SK-N-SH (cell line): ENCODE results near the gene FAM110A. TPM values are rescaled to one million over a fixed set of nuclear protein-coding genes. Genes with fewer than 3 reads are reported as not detected.

Experiments used
- CTCF ChIA-PET: fragments of 300-600, 350-600 bp; formaldehyde crosslinking; extraction: SDS; loops from one replicate; lab custom pipeline; 2021; lab: Yijun Ruan, JAX
- POLR2A ChIA-PET: fragments of 350-600 bp; sonication (Branson Sonifier 250); formaldehyde crosslinking; extraction: SDS; loops from one replicate; lab custom pipeline; 2020; ENCODE audit warnings: antibody characterized with exemption, inconsistent platforms; lab: Yijun Ruan, JAX
- DNase-seq: peaks from one replicate; pipeline ENCODE4 v3.0.0; 2012
- H2AFZ ChIP-seq: fragments of 200-600 bp; sonication (generic); 2 replicates; pipeline ENCODE4 v1.8.1; 2016; ENCODE audit warnings: antibody characterized with exemption, mild to moderate bottlenecking, low read depth
- H3F3A ChIP-seq: fragments of 200-600 bp; sonication (generic); replicated peaks from 2 replicates; pipeline ENCODE3; 2016; ENCODE audit warnings: antibody characterized with exemption, mild to moderate bottlenecking; ENCODE audit not compliant: insufficient read depth
- H3K27ac ChIP-seq, 2 experiments: fragments of 200-500 bp in 1 of 2; fragments of 200-600 bp in 1 of 2; sonication (Bioruptor generic) in 1 of 2; sonication (generic), shearing (Covaris generic) in 1 of 2; 2 replicates each; pipeline versions ENCODE4 v1.5.1 to v1.6.1; 2014 to 2016; ENCODE audit warnings: low read depth in 2 of 2, inconsistent platforms in 1 of 2, low read length in 1 of 2, mild to moderate bottlenecking in 1 of 2, mixed read lengths in 1 of 2
- H3K27me3 ChIP-seq: fragments of 200-600 bp; sonication (generic), shearing (Covaris generic); 2 replicates; pipeline ENCODE4 v1.6.1; 2016; ENCODE audit warnings: mixed run types; ENCODE audit not compliant: insufficient read depth
- H3K36me3 ChIP-seq, 2 experiments: fragments of 200-500 bp in 1 of 2; fragments of 200-600 bp in 1 of 2; sonication (Bioruptor generic) in 1 of 2; sonication (generic) in 1 of 2; replicated peaks in 1 of 2; 2 replicates each; pipeline versions ENCODE3 to v1.5.1; 2014 to 2016; ENCODE audit warnings: low read length in 1 of 2, mild to moderate bottlenecking in 1 of 2; ENCODE audit not compliant: insufficient read depth in 2 of 2, control insufficient read depth in 1 of 2
- H3K4me1 ChIP-seq, 2 experiments: fragments of 200-500 bp in 1 of 2; fragments of 200-600 bp in 1 of 2; sonication (Bioruptor generic) in 1 of 2; sonication (generic), shearing (Covaris generic) in 1 of 2; 2 replicates each; pipeline versions ENCODE4 v1.5.1 to v1.6.1; 2014 to 2016; ENCODE audit warnings: low read depth in 1 of 2, low read length in 1 of 2, mixed run types in 1 of 2; ENCODE audit not compliant: insufficient read depth in 2 of 2, control insufficient read depth in 1 of 2
- H3K4me2 ChIP-seq: fragments of 200-600 bp; sonication (generic), shearing (Covaris generic); 2 replicates; pipeline ENCODE4 v1.6.1; 2017; ENCODE audit warnings: mixed run types
- H3K4me3 ChIP-seq, 2 experiments: fragments of 200-500 bp in 1 of 2; fragments of 200-600 bp in 1 of 2; sonication (Bioruptor generic) in 1 of 2; sonication (generic), shearing (Covaris generic) in 1 of 2; 2 replicates each; pipeline versions ENCODE4 v1.5.1 to v1.8.1; 2014 to 2016; ENCODE audit warnings: low read depth in 2 of 2, inconsistent platforms in 1 of 2, low read length in 1 of 2, mild to moderate bottlenecking in 1 of 2, mixed read lengths in 1 of 2, moderate library complexity in 1 of 2
- H3K79me2 ChIP-seq: fragments of 200-600 bp; sonication (generic); 2 replicates; pipeline ENCODE4 v1.8.1; 2017; ENCODE audit warnings: mild to moderate bottlenecking; ENCODE audit not compliant: insufficient read depth
- H3K9ac ChIP-seq: fragments of 200-600 bp; sonication (generic); 2 replicates; pipeline ENCODE4 v1.6.1; 2017; ENCODE audit warnings: mixed run types
- H3K9me2 ChIP-seq: fragments of 200-600 bp; sonication (generic); 2 replicates; pipeline ENCODE4 v1.6.1; 2017; ENCODE audit warnings: mixed run types
- H3K9me3 ChIP-seq: fragments of 200-600 bp; sonication (generic); 2 replicates; pipeline ENCODE4 v1.6.1; 2017; ENCODE audit warnings: mixed run types, mild to moderate bottlenecking, moderate library complexity
- H4K20me1 ChIP-seq: fragments of 200-600 bp; sonication (generic); 2 replicates; pipeline ENCODE4 v1.6.1; 2017; ENCODE audit warnings: mild to moderate bottlenecking, mixed run types; ENCODE audit not compliant: insufficient read depth
- CHD2 ChIP-seq: fragments of 150-350 bp; IDR thresholded peaks from 2 replicates; pipeline ENCODE4 v1.6.1; 2018; ENCODE audit warnings: low read length; ENCODE audit not compliant: partially characterized antibody
- EZH2phosphoT487 ChIP-seq: fragments of 200-600 bp; sonication (generic); IDR thresholded peaks from 2 replicates; pipeline ENCODE4 v1.6.1; 2017; ENCODE audit warnings: low read depth, mixed run types, mild to moderate bottlenecking, antibody characterized with exemption, moderate library complexity, borderline replicate concordance
- FOSL2 ChIP-seq: IDR thresholded peaks from 2 replicates; pipeline ENCODE4 v1.4.0; 2012; ENCODE audit warnings: low read depth, mild to moderate bottlenecking, moderate library complexity, borderline replicate concordance
- FOXM1 ChIP-seq: IDR thresholded peaks from 2 replicates; pipeline ENCODE4 v1.4.0; 2012; ENCODE audit warnings: low read depth, mild to moderate bottlenecking
- JUND ChIP-seq: IDR thresholded peaks from 2 replicates; pipeline ENCODE4 v1.4.0; 2012
- MEF2A ChIP-seq: IDR thresholded peaks from 2 replicates; pipeline ENCODE4 v1.4.0; 2012; ENCODE audit warnings: low read depth, borderline replicate concordance
- NFIC ChIP-seq: IDR thresholded peaks from 2 replicates; pipeline ENCODE4 v1.4.0; 2012; ENCODE audit warnings: borderline replicate concordance
- POLR2AphosphoS5 ChIP-seq: IDR thresholded peaks from 2 replicates; pipeline ENCODE4 v1.6.1; 2012; ENCODE audit warnings: low read depth, low read length
- RAD21 ChIP-seq: IDR thresholded peaks from 2 replicates; pipeline ENCODE4 v1.6.1; 2012; ENCODE audit warnings: mild to moderate bottlenecking, low read length
- RFX5 ChIP-seq: IDR thresholded peaks from 2 replicates; pipeline ENCODE4 v1.6.1; 2012; ENCODE audit warnings: mild to moderate bottlenecking, improper control_type of control experiment, low read length
- TCF12 ChIP-seq: IDR thresholded peaks from 2 replicates; pipeline ENCODE4 v1.4.0; 2012
- TEAD4 ChIP-seq: IDR thresholded peaks from 2 replicates; pipeline ENCODE4 v1.4.0; 2012; ENCODE audit warnings: mild to moderate bottlenecking, borderline replicate concordance; ENCODE audit not compliant: insufficient read depth
- USF1 ChIP-seq: IDR thresholded peaks from 2 replicates; pipeline ENCODE4 v1.4.0; 2012; ENCODE audit warnings: low read depth, borderline replicate concordance
- YY1 ChIP-seq: IDR thresholded peaks from 2 replicates; pipeline ENCODE4 v1.4.0; 2012; ENCODE audit warnings: low read depth, mild to moderate bottlenecking
- WGBS: methylation state at CpG from one replicate; pipeline ENCODE4 v1.1.6; 2017; ENCODE audit warnings: low lambda C conversion rate; 5-methylcytosine and 5-hydroxymethylcytosine counted together
- polyA plus RNA-seq, 3 experiments: library from polyadenylated mRNA; depleted of rRNA; stranded (reverse); fragments of >200 nt; gene quantifications; 2 replicates each; pipeline ENCODE4 v1.2.3, GENCODE V29; 2012
- TF ChIP-seq, protein P1 (sequence below): IDR thresholded peaks from 2 replicates; pipeline ENCODE4 v1.4.0; 2012; ENCODE audit warnings: low read depth
- TF ChIP-seq, protein P2 (sequence below): IDR thresholded peaks from 2 replicates; pipeline ENCODE4; 2012
- TF ChIP-seq, protein P3 (sequence below): IDR thresholded peaks from 2 replicates; pipeline ENCODE4 v1.6.1; 2012; ENCODE audit warnings: mild to moderate bottlenecking, low read depth, low read length, moderate library complexity

Gene FAM110A
- polyA plus RNA-seq, 1 of the 3 experiments (the other 2 are of a cell fraction): 3.8 TPM

GRCh38 chr20:855466-856360, 22.2 kb downstream of the FAM110A start:
- peak overlapping the region; percentile 15; the same call in 1 of the 2 replicates for H2AFZ ChIP-seq
- H3K4me3 ChIP-seq: no peak overlapping the region
- 79% methylated on average over 9 of the region's 11 CpGs for WGBS
- H3F3A ChIP-seq: no peaks in the 10 kb centered on the region
- H3K9me2 ChIP-seq: no peaks in the 10 kb centered on the region
- H3K27ac ChIP-seq: peak overlapping the region in 1 of 2 experiments; percentile 22; a peak in 2 of 4 replicates
- peak overlapping the region; percentile 10; the same call in 1 of the 2 replicates for H3K9ac ChIP-seq
- no peaks in the 10 kb centered on the region for H3K27me3 ChIP-seq
- ChIA-PET CTCF (interaction anchor here (0.8 kb wide), 1 partner anchor 117 kb away, joined by 3 read pairs; no protein-coding TSS in a partner anchor), POLR2A (no interaction called here)
- no peaks in the 10 kb centered on the region; the same call in none of the 2 replicates for H3K79me2 ChIP-seq
- no peak for TF ChIP-seq YY1
- TF ChIP-seq, protein P1, sequence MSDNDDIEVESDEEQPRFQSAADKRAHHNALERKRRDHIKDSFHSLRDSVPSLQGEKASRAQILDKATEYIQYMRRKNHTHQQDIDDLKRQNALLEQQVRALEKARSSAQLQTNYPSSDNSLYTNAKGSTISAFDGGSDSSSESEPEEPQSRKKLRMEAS: no peak
- no peak for TF ChIP-seq TCF12
- TF ChIP-seq, protein P2, sequence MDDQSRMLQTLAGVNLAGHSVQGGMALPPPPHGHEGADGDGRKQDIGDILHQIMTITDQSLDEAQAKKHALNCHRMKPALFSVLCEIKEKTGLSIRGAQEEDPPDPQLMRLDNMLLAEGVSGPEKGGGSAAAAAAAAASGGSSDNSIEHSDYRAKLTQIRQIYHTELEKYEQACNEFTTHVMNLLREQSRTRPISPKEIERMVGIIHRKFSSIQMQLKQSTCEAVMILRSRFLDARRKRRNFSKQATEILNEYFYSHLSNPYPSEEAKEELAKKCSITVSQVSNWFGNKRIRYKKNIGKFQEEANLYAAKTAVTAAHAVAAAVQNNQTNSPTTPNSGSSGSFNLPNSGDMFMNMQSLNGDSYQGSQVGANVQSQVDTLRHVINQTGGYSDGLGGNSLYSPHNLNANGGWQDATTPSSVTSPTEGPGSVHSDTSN: no peak
- no peak for TF ChIP-seq MEF2A
- TF ChIP-seq POLR2AphosphoS5: no peak
- no peak for TF ChIP-seq NFIC
- TF ChIP-seq EZH2phosphoT487: no peak
- no peak for TF ChIP-seq RAD21
- TF ChIP-seq USF1: no peak
- TF ChIP-seq TEAD4: no peak
- TF ChIP-seq CHD2: no peak
- TF ChIP-seq JUND: no peak
- no peak for DNase-seq
- no peaks in the 10 kb centered on the region for H3K9me3 ChIP-seq
- peak overlapping the region; percentile 53; the same call in 1 of the 2 replicates for H3K4me2 ChIP-seq
- no peaks in the 10 kb centered on the region for H4K20me1 ChIP-seq
- H3K36me3 ChIP-seq: no peaks in the 10 kb centered on the region
- H3K4me1 ChIP-seq: peaks cover 4 to 5% of the 10 kb centered on the region in 2 experiments; a peak in 3 of 4 replicates

- Histone ChIP-seq H3F3A (no peaks in the 10 kb centered on the region), H3K4me2 (peak overlapping the region; percentile 53; the same call in 1 of the 2 replicates), H3K36me3 (no peaks in the 10 kb centered on the region), H3K9me3 (no peaks in the 10 kb centered on the region), H3K9me2 (no peaks in the 10 kb centered on the region), H4K20me1 (no peaks in the 10 kb centered on the region), H3K4me3 (no peak overlapping the region), H3K27ac (peak overlapping the region in 1 of 2 experiments; percentile 22; a peak in 1 of 4 replicates), H2AFZ (peak overlapping the region; percentile 15; the same call in 1 of the 2 replicates), H3K9ac (peak overlapping the region; percentile 10; the same call in 1 of the 2 replicates), H3K27me3 (no peaks in the 10 kb centered on the region), H3K79me2 (no peaks in the 10 kb centered on the region; the same call in none of the 2 replicates), H3K4me1 (peaks cover 4 to 5% of the 10 kb centered on the region in 2 experiments; a peak in 3 of 4 replicates)
- POLR2A ChIA-PET: no interaction called here
- CTCF ChIA-PET: interaction anchor here (1.0 kb wide), 1 partner anchor 37 kb away, joined by 5 read pairs; no protein-coding TSS in a partner anchor
- TF ChIP-seq, protein P2: 0 out of 2 replicates have a peak, but pooled peaks have one; percentile 30
- TF ChIP-seq JUND (peak; percentile 75), YY1 (peak; percentile 66; the same call in 1 of the 2 replicates), NFIC (peak; percentile 78), RFX5 (no peak), CHD2 (no peak), FOSL2 (peak; percentile 70; the same call in 1 of the 2 replicates), TCF12 (peak; percentile 69), TEAD4 (peak; percentile 76; the same call in 1 of the 2 replicates), FOXM1 (no peak)
- TF ChIP-seq, protein P1: peak; percentile 78
- TF ChIP-seq, protein P3, sequence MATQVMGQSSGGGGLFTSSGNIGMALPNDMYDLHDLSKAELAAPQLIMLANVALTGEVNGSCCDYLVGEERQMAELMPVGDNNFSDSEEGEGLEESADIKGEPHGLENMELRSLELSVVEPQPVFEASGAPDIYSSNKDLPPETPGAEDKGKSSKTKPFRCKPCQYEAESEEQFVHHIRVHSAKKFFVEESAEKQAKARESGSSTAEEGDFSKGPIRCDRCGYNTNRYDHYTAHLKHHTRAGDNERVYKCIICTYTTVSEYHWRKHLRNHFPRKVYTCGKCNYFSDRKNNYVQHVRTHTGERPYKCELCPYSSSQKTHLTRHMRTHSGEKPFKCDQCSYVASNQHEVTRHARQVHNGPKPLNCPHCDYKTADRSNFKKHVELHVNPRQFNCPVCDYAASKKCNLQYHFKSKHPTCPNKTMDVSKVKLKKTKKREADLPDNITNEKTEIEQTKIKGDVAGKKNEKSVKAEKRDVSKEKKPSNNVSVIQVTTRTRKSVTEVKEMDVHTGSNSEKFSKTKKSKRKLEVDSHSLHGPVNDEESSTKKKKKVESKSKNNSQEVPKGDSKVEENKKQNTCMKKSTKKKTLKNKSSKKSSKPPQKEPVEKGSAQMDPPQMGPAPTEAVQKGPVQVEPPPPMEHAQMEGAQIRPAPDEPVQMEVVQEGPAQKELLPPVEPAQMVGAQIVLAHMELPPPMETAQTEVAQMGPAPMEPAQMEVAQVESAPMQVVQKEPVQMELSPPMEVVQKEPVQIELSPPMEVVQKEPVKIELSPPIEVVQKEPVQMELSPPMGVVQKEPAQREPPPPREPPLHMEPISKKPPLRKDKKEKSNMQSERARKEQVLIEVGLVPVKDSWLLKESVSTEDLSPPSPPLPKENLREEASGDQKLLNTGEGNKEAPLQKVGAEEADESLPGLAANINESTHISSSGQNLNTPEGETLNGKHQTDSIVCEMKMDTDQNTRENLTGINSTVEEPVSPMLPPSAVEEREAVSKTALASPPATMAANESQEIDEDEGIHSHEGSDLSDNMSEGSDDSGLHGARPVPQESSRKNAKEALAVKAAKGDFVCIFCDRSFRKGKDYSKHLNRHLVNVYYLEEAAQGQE: no peak
- DNase-seq: no peak
- 15% methylated on average over 10 of the region's 12 CpGs for WGBS
Observed at GRCh38 chr20:856361-856775, 22.9 kb downstream of the FAM110A start.
